HG02678 (cell line): ENCODE measurements around the gene ARID1B.

ENCODE experiments used
- ATAC-seq: cut with Tn5 transposase; IDR thresholded peaks from one replicate; pipeline ENCODE4 v1.9.1; 2021; ENCODE audit warnings: mild to moderate bottlenecking, moderate library complexity; ENCODE audit not compliant: unreplicated experiment

ARID1B gene

GRCh38 chr6:156876302-156876701, 99.1 kb downstream of the ARID1B start:
- no peak for ATAC-seq

GRCh38 chr6:156877126-156877863, 100.1 kb downstream of the ARID1B start:
- ATAC-seq, result no peak

- ATAC-seq, result no peak
These were observed 101.5 kb downstream of the ARID1B start for GRCh38 chr6:156878681-156879080.

- no peak for ATAC-seq
These were observed 102.0 kb downstream of the ARID1B start for GRCh38 chr6:156879186-156879585.

GRCh38 chr6:156879591-156879990, 102.4 kb downstream of the ARID1B start:
- no peak for ATAC-seq

GRCh38 chr6:156880913-156881312, 103.7 kb downstream of the ARID1B start:
- ATAC-seq, result no peak

GRCh38 chr6:156881687-156882629, 104.8 kb downstream of the ARID1B start:
- ATAC-seq, result no peak

- ATAC-seq, result peak; percentile 36
These were observed 106.5 kb downstream of the ARID1B start for GRCh38 chr6:156883497-156884252.

- ATAC-seq, result no peak
These were observed 107.1 kb downstream of the ARID1B start for GRCh38 chr6:156884306-156884705.

- ATAC-seq, result no peak
These were observed 108.4 kb downstream of the ARID1B start for GRCh38 chr6:156885562-156885961.

- ATAC-seq, result peak; percentile 76
These were observed 109.2 kb downstream of the ARID1B start for GRCh38 chr6:156886409-156886808.

GRCh38 chr6:156887623-156888269, 110.6 kb downstream of the ARID1B start:
- ATAC-seq, result no peak

- ATAC-seq, result no peak
These were observed 112.3 kb downstream of the ARID1B start for GRCh38 chr6:156889469-156889868.

GRCh38 chr6:156889986-156890385, 112.8 kb downstream of the ARID1B start:
- ATAC-seq, result no peak

GRCh38 chr6:156890627-156891314, 113.6 kb downstream of the ARID1B start:
- no peak for ATAC-seq

GRCh38 chr6:156897907-156898531, 120.8 kb downstream of the ARID1B start:
- ATAC-seq, result no peak

GRCh38 chr6:156899071-156899470, 121.9 kb downstream of the ARID1B start:
- no peak for ATAC-seq

- ATAC-seq, result no peak
These were observed 122.5 kb downstream of the ARID1B start for GRCh38 chr6:156899532-156900135.

- ATAC-seq, result no peak
These were observed 123.1 kb downstream of the ARID1B start for GRCh38 chr6:156900292-156900691.
